CD4-positive, alpha-beta T cell treated with Interferon gamma for 1 hour (primary cell): ENCODE data around the gene GAL.

Experiments used
- DNase-seq: peaks from one replicate; pipeline ENCODE4 v3.0.0-alpha.2; 2020

GAL gene

GRCh38 chr11:68659158-68659921, 25.0 kb upstream of the GAL start:
- DNase-seq, result no peak

DNA sequence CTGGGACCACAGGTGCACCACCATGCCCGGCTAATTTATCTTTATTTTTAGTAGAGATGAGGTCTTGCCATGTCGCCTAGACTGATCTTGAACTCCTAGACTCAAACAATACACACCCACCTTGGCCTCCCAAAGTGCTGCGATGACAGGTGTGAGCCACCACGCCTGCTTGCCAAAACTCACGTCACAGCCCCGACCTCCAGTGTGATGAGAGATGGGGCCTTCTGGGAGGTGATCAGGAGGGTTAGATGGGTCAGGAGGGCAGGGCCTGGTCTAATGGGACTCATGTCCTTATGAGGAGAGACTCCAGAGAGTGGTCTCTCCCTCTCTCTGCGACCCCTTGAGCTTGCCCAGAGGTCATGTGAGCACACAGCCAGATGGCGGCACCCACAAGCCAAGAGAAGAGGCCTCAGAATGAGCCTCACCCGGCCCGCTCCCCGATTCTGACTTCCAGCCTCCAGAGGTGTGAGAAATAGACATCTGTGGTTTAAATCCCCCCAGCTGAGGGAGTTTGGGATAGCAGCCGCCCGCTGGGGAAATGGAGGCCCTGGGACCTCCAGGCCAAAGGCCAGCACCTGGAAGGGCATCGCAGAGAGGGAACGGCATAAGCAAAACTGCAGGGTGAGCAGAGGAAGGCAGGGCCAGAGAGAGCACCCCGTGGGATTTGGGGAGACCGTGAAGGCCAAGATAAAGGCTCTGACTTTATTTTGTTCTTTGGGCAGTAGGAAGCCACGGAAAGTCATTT, 24.1 kb upstream of the GAL start:
- DNase-seq, result no peak

DNA sequence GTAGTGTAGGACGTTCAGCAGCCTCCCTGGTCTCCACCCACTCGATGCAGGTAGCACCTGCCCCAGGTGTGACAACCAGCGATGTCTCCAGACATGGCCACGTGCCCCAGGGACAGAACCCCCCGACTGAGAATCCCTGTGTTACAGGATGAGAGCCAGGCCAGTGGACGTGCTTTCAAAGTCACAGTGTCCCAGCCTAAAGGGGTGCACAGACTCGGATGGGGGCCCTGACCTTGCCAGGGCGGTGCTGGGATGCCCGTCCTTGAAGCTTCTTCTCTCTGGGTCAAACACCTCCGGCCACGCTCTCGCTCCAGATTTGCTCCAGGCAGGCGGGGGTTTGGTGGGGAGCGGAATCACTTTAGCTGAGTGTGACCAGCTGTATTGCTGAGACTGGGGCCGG, 23.3 kb upstream of the GAL start:
- DNase-seq, result no peak

GRCh38 chr11:68661697-68662603, 22.4 kb upstream of the GAL start:
- no peak for DNase-seq

DNA sequence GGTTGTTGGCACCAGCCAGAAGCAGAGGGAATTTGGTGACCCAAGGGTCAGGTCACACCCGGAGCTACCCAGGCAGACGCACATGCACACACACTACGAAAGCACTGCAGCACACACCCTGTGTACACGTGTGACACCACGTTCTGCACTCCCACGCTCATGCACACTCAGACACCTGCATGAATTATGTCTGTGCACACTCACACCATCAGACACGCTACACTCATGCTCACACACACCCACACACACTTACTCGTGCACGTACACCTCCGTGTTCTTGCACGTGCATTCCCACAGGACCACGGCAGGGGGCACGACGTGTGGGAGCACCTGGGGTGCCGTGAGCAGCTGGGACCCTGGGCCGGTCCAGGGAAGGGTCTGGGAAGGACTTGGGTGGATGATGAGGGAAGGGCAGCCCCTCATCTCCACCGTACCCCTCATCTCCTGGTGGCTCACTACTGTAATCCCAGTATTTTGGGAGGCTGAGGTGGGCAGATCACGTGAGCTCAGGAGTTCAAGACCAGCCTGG, 20.8 kb upstream of the GAL start:
- no peak for DNase-seq

DNA sequence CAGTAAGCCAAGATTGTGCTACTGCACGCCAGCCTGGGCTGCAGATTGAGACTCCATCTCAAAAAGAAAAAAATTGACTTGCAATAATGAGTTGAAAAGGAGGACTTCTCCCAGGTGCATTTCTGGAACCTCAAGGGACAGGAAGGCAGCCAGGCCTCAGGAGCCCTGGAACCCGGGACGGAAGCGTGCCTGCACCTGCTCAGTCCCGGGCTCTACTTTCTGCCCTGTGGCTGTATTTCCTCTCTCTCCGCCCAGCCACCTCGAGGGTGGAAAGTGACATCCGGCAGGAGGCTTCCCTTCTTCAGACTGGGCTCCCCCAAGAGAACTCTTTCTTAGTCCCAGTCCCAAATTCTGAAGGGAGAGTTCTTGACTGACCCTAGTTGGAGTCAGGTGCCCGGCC, 20.2 kb upstream of the GAL start:
- DNase-seq, result no peak

DNA sequence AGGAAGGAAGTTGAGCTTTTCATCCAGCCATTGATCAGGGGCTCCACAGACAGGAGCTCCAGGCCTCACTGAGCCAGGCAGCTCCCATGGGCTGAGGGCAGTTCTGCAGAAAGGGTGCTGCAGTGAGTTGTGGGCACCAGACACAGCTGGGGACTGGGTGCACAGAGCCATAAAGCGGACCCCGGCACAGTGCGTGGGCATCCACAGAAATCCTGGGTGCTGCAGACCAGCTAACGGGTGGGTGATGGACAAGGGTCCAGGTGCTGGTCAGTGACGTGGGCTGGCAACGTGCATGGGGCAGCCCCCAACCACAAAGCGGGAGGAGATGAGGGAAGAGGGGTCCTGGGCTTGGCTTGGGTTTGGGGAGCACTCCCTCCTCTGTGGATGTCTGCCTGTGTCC, 19.4 kb upstream of the GAL start:
- no peak for DNase-seq

DNA sequence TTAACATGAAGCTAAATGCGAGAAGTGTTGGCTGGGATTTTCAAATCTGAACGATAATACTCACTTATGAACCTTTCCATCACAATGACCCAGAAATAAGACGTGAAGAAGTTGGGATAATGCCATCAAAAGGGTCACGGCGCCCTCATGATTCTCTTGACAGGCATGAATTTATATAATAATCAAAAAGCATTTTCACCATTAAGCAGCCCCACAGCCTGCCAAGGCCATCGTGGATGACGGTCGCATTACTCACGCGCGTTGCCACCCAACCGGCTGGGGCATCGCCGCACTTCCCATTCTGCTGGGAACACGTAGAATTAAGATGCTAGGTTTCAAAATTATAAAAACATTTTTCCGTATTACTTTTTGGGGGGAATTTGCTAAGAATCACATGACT, 18.9 kb upstream of the GAL start:
- DNase-seq, result no peak

- no peak for DNase-seq
Measured at GRCh38 chr11:68666849-68667248, 17.5 kb upstream of the GAL start.

- DNase-seq, result no peak
Measured at GRCh38 chr11:68667511-68668500, 16.5 kb upstream of the GAL start.

DNA sequence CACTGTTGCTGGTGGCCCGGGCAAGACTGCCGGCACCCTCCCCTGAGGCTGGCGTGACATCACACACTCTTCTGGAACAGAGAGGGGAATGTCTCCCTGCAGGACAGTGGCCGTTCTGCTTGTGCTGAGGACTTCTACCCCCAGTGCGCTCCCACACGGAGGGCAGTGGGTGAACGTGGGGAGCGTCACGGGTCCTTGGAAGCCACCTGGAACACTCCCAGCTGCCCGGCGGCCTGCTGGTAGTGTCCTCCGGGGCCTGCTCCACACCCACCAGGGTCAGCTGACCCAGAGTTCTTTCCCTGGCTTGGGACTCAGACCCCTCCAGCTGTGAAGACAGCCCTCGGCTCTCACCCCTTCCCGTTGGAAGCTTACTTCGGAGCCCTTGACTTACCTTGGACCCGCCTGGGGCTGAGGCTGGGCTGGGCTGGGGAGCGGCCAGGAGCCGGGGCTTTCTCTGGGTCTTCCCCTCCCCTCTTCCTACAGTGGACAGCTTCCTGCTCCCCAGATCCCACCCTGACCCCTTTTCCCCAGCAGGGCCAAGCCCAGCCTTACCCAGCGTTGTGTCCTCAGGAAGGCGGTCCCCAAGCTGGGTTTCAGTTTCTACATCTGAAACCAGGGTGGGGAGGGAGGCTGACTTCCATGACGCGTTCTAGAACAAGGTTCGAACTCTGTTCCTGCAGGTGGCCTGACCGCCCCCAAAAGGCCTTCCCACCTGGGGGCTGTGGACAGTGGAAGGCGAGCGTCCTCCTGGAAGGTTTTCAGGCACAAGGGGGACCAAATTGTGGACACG, 14.8 kb upstream of the GAL start:
- DNase-seq, result no peak

- no peak for DNase-seq
Measured at GRCh38 chr11:68670208-68670992, 13.9 kb upstream of the GAL start.

DNA sequence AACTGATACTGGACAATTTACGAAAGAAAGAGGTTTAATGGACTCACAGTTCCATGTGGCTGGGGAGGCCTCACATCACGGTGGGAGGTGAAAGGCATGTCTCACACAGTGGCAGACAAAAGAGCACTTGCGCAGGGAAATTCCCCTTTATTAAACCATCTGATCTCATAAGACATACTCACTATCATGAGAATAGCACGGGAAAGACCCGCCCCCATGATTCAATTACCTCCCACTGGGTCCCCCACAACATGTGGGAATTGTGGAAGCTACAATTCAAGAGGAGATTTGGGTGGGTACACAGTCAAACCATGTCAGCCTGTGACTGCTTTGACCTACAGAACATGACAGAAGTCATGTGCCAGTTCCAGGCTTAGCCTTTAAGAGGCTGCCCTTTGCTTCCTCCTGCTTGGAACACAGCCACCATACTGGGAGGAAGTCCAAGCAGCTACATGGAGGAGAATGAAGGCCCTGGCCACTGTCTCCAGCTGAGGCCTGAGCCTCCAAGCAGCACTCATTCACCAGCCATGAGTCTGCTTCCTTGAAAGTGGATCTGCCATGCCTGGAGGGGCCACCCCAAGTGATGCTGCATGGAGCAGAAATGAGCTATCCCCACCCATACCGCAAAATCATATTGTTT, 10.9 kb upstream of the GAL start:
- DNase-seq, result no peak

GRCh38 chr11:68673991-68674390, 10.4 kb upstream of the GAL start:
- no peak for DNase-seq

DNA sequence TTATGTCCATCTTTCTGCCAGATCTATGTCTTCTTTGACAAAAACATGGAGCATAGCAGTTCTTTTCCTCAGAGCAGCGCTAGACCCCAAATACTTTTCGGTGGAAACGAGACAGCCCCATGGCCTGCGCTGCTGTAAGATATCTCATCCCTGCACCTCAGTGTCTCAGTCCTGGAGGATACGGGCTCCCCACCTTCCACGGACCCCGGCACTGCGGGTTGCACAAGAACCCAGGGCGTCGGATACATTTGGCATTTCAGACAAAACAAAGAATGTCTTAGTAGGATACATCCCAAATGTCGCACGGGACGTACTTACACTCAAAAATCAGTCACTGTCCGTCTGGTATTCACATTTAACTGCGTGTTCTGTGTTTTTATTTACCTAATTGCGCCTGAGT, 9.9 kb upstream of the GAL start:
- DNase-seq, result no peak

DNA sequence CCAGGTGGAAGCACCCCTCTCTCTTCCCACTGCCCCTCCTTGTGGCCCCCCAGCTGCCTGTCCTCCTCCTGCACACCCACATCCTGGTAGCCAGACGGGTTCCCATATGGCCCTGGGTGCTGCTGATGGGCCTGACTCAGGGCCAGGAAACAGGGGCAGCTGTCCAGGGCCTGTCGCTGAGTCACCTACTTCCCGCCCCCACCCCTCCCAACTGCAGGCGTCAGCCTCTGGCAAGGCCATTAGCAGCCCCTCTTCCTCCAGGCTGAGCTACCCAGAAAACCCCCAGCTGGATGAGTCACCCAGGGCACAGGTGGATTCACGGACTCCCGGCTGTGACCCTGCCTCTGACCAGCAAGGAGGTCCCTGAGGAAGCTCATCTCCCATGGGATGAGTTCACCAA, 6.9 kb upstream of the GAL start:
- DNase-seq, result no peak

DNA sequence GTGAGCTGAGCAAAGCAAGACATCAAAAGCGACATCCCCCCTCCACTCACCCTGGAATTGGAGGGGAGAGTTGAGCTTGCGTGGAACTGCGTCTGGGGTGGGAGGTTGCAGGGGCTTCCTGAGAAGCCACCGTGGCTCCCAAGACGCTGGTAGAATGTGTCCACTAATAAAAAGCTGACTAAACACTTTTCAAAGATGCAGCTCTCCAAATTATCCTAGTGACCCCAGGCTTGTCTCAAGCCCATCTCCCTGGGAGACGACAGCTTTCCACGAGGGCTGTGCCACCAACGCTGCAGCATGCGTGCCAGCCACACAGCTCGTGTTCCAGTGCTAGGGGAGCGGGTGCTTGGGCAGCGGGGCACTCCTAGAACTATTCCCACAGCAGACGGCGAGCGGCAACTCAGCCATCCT, 6.3 kb upstream of the GAL start:
- DNase-seq, result no peak

GRCh38 chr11:68680541-68681231, 3.7 kb upstream of the GAL start:
- no peak for DNase-seq

- no peak for DNase-seq
Measured at GRCh38 chr11:68682531-68682961, 1.8 kb upstream of the GAL start.
